ENCODE measurements around the gene AMOTL1. TPM values are rescaled to one million over a fixed set of nuclear protein-coding genes. Genes with fewer than 3 reads are reported as not detected.

AMOTL1 gene
- total and polyA plus RNA-seq, 7 donors = 0.69 to 161 (median 96.3) TPM

DNA sequence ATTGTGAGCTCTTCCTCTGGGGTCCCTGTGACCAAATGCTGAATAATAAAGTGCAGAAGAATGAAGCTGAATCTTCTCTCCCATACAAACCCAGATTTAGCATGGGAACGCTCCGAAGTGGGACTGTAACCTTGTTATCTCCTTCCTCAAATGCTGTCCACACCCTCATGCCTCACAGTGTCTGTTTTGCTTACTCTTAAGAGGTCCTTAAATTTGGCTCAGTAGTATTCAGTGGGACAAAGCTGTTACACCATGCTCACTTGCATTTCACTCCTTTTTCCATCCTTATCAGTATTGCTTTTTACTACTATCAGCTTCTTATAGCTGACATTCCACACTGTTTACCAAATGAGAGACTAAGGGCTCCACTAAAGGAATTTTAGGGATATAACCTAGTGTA, 13.8 kb upstream of the AMOTL1 start:
- WGBS, 2 donors = 46 to 74% methylated on average over 2 of the region's 2 CpGs
- peak overlapping the region in 1 of 4 donors; percentile 79 for H3K27ac ChIP-seq
- no peak overlapping the region for H3K4me3 ChIP-seq
- no peaks in the 10 kb centered on the region for H3K9me3 ChIP-seq
- intact Hi-C loops (cut with DNase I) = no loop called here
- peaks cover 0 to 36% (median 28%) of the 10 kb centered on the region in 4 donors for H3K4me1 ChIP-seq
- TF ChIP-seq, protein P1, sequence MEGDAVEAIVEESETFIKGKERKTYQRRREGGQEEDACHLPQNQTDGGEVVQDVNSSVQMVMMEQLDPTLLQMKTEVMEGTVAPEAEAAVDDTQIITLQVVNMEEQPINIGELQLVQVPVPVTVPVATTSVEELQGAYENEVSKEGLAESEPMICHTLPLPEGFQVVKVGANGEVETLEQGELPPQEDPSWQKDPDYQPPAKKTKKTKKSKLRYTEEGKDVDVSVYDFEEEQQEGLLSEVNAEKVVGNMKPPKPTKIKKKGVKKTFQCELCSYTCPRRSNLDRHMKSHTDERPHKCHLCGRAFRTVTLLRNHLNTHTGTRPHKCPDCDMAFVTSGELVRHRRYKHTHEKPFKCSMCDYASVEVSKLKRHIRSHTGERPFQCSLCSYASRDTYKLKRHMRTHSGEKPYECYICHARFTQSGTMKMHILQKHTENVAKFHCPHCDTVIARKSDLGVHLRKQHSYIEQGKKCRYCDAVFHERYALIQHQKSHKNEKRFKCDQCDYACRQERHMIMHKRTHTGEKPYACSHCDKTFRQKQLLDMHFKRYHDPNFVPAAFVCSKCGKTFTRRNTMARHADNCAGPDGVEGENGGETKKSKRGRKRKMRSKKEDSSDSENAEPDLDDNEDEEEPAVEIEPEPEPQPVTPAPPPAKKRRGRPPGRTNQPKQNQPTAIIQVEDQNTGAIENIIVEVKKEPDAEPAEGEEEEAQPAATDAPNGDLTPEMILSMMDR (IDR thresholded peaks at IDR 0.05) = no peak
- TF ChIP-seq EP300 (IDR thresholded peaks at IDR 0.05) (no peak), POLR2AphosphoS5 (IDR thresholded peaks at IDR 0.05) (no peak), POLR2A (IDR thresholded peaks at IDR 0.05) (no peak)
- no peak for DNase-seq
- H3K27me3 ChIP-seq = no peaks in the 10 kb centered on the region
- H3K36me3 ChIP-seq = no peaks in the 10 kb centered on the region

DNA sequence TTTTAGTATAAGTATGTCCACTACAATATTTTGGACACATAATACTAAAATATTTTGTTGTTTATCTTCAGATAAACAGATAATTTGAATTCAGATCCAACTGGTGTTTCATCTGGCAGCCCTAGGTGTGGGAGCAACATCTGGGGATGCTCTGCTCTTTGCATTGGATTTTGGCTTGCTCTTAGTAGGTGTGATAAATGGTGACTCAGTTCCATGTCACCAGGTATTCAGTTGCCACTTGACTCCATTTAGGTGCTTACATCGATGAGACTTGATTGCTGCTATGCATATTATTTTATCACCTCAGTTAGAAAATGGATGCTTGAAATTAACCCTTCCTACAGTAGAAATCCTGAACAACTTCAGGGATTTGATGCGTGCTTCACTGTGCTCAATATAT, 13.3 kb upstream of the AMOTL1 start:
- 62 to 91% methylated on average over 2 of the region's 2 CpGs for WGBS, 2 donors
- H3K27me3 ChIP-seq = no peaks in the 10 kb centered on the region
- no peaks in the 10 kb centered on the region for H3K9me3 ChIP-seq
- H3K4me1 ChIP-seq = peaks cover 0 to 36% (median 28%) of the 10 kb centered on the region in 4 donors
- no peak overlapping the region for H3K4me3 ChIP-seq
- no peak for DNase-seq
- TF ChIP-seq, protein P1 (IDR thresholded peaks at IDR 0.05) = no peak
- no peak for TF ChIP-seq EP300 (IDR thresholded peaks at IDR 0.05)
- no peak for TF ChIP-seq POLR2A (IDR thresholded peaks at IDR 0.05)
- no peak for TF ChIP-seq POLR2AphosphoS5 (IDR thresholded peaks at IDR 0.05)
- H3K36me3 ChIP-seq = no peaks in the 10 kb centered on the region
- intact Hi-C loops (cut with DNase I) = no loop called here
- H3K27ac ChIP-seq = no peak overlapping the region

DNA sequence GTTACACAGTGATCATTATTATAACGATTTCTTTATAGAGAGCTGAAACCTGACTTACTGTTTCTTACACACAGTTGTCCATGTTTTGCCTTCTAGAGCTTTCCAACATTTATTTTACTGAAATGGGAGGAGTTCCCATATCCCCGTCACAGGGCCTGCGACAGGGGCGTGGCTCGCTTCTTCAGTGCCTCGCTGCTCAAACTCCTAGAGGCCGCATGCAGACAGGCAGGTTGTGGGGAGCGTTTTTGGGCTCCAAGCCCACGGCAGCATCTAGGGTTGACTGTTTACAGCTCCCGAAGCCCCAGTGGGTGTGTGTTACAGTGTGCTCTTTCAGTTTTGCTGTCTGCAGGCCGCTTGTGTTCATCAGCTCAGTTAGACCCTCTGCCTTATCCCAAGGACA, 12.7 kb upstream of the AMOTL1 start:
- H3K27ac ChIP-seq = no peak overlapping the region
- H3K9me3 ChIP-seq = no peaks in the 10 kb centered on the region
- H3K36me3 ChIP-seq = no peaks in the 10 kb centered on the region
- H3K4me1 ChIP-seq = peaks cover 0 to 31% (median 27%) of the 10 kb centered on the region in 4 donors
- intact Hi-C loops (cut with DNase I) = no loop called here
- H3K4me3 ChIP-seq = no peak overlapping the region
- TF ChIP-seq POLR2A (IDR thresholded peaks at IDR 0.05) = no peak
- TF ChIP-seq, protein P1 (IDR thresholded peaks at IDR 0.05) = no peak
- TF ChIP-seq EP300 (IDR thresholded peaks at IDR 0.05) = no peak
- no peak for TF ChIP-seq POLR2AphosphoS5 (IDR thresholded peaks at IDR 0.05)
- DNase-seq = no peak
- H3K27me3 ChIP-seq = no peaks in the 10 kb centered on the region
- WGBS, 2 donors = 77 to 91% methylated on average over 11 of the region's 11 CpGs

DNA sequence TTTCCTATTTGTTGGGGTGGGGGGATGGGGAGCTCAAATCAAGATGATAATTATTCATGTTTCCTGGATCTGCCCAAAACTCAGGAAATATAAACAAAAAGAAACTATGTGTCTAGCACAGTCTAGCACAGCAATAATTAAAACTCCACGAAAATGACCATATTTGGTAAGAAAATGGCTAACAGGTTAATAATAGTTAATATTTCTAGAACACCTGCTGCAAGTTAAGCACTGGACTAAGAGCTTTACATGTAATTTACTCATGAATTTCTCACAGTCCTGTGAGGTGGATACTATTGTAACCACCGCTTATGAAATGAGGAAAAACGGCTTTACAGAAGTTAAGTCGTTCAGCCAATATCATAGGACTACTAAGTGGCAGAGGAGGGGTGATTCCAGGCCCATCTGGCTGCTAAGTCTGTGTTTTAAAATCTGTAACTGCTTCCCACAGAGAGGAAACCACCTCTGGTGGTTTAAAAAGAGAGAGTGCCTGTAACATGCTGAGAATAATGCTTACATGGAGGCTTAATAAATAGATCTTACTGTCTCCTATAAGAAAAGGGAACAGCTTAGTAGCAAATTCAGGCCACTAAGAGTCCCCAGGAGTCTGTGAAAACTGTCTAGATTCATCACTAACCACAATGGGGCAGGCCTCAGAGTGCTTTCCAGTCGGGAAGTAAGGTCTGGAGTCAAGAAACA, 11.0 kb upstream of the AMOTL1 start:
- no peaks in the 10 kb centered on the region for H3K9me3 ChIP-seq
- intact Hi-C loops (cut with DNase I) = no loop called here
- peaks cover 0 to 18% (median 14%) of the 10 kb centered on the region in 4 donors for H3K4me1 ChIP-seq
- H3K27ac ChIP-seq = peak overlapping the region; percentile 31 to 60 (median 46)
- no peak for DNase-seq
- 55 to 71% methylated on average over 5 of the region's 5 CpGs for WGBS, 2 donors
- H3K36me3 ChIP-seq = no peaks in the 10 kb centered on the region
- TF ChIP-seq POLR2A (IDR thresholded peaks at IDR 0.05) (no peak), EP300 (IDR thresholded peaks at IDR 0.05) (no peak), POLR2AphosphoS5 (IDR thresholded peaks at IDR 0.05) (no peak)
- TF ChIP-seq, protein P1 (IDR thresholded peaks at IDR 0.05) = no peak
- no peaks in the 10 kb centered on the region for H3K27me3 ChIP-seq
- no peak overlapping the region for H3K4me3 ChIP-seq

Measured in sigmoid colon (tissue), 7 donors.